CD14-positive monocyte (primary cell): ENCODE measurements around the gene COPS4. TPM values are rescaled to one million over a fixed set of nuclear protein-coding genes. Genes with fewer than 3 reads are reported as not detected.
"Not testable (repeated sequence)": the region's sequence is repeated elsewhere in the genome, so short reads cannot be mapped to it uniquely, and the experiment has no call there.

ENCODE experiments used
- DNase-seq, 3 donors: peaks; one replicate each; pipeline ENCODE4 v3.0.0-alpha.2; 2011 to 2022
- H2AFZ ChIP-seq: 2 replicates; pipeline ENCODE4 v1.6.0; 2012; ENCODE audit warnings: mild to moderate bottlenecking, low read depth, low read length, inconsistent platforms; ENCODE audit not compliant: insufficient read depth, poor library complexity, severe bottlenecking
- H3K27ac ChIP-seq, 2 donors: 1 replicate in 1 of 2; 2 replicates in 1 of 2; pipeline ENCODE4 v1.5.1; 2012 to 2013; ENCODE audit warnings: low read length in 2 of 2, control low read depth in 1 of 2, inconsistent platforms in 1 of 2, low read depth in 1 of 2, mild to moderate bottlenecking in 1 of 2
- H3K27me3 ChIP-seq, 2 donors: one replicate each; pipeline versions ENCODE4 v1.6.0 to v1.6.1; 2011 to 2013; ENCODE audit warnings: low read length in 2 of 2; ENCODE audit not compliant: control insufficient read depth in 2 of 2, insufficient read depth in 2 of 2
- H3K36me3 ChIP-seq, 2 donors: replicated peaks in 1 of 2; 1 replicate in 1 of 2; 2 replicates in 1 of 2; pipeline versions ENCODE4 v1.5.1 to v1.6.1; 2012 to 2013; ENCODE audit warnings: low read length in 2 of 2, control low read depth in 1 of 2, inconsistent platforms in 1 of 2, mild to moderate bottlenecking in 1 of 2; ENCODE audit not compliant: insufficient read depth in 2 of 2, control insufficient read depth in 1 of 2
- H3K4me1 ChIP-seq, 2 donors: 1 replicate in 1 of 2; 2 replicates in 1 of 2; pipeline versions ENCODE4 v1.5.1 to v1.6.1; 2012 to 2013; ENCODE audit warnings: low read length in 2 of 2, control low read depth in 1 of 2, inconsistent platforms in 1 of 2, mild to moderate bottlenecking in 1 of 2, moderate library complexity in 1 of 2; ENCODE audit not compliant: insufficient read depth in 2 of 2, control insufficient read depth in 1 of 2
- H3K4me2 ChIP-seq: replicated peaks from 2 replicates; pipeline ENCODE3; 2012; ENCODE audit warnings: low read length, moderate library complexity, mild to moderate bottlenecking; ENCODE audit not compliant: poor library complexity, severe bottlenecking; ENCODE audit errors: extremely low read depth
- H3K4me3 ChIP-seq, 3 experiments: fragments of 200-600 bp in 1 of 3; sonication (generic) in 1 of 3; replicated peaks in 1 of 3; 1 replicate in 2 of 3; 2 replicates in 1 of 3; pipeline ENCODE4 v1.5.1; 2011 to 2013; ENCODE audit warnings: low read length in 3 of 3, mild to moderate bottlenecking in 3 of 3, control low read depth in 2 of 3, low read depth in 2 of 3, inconsistent platforms in 1 of 3, moderate library complexity in 1 of 3
- H3K79me2 ChIP-seq: 2 replicates; pipeline ENCODE4 v1.6.0; 2012; ENCODE audit warnings: mild to moderate bottlenecking, control low read depth, inconsistent platforms, low read length, moderate library complexity; ENCODE audit not compliant: insufficient read depth
- H3K9ac ChIP-seq: 2 replicates; pipeline ENCODE4 v1.6.0; 2017; ENCODE audit warnings: low read length, mild to moderate bottlenecking; ENCODE audit not compliant: insufficient read depth, poor library complexity, severe bottlenecking
- H3K9me3 ChIP-seq, 2 donors: replicated peaks in 1 of 2; 1 replicate in 1 of 2; 2 replicates in 1 of 2; pipeline versions ENCODE4 v1.5.1 to v1.6.1; 2012 to 2013; ENCODE audit warnings: low read length in 2 of 2, control low read depth in 1 of 2; ENCODE audit not compliant: control insufficient read depth in 1 of 2, insufficient read depth in 1 of 2
- H4K20me1 ChIP-seq: 2 replicates; pipeline ENCODE4 v1.6.0; 2012; ENCODE audit warnings: mild to moderate bottlenecking, low read length, control low read depth, moderate library complexity; ENCODE audit not compliant: insufficient read depth
- H3K27ac Mint-ChIP-seq, 7 donors: one replicate each; pipeline ENCODE4 v1.8.0; 2020; ENCODE audit warnings: mild to moderate bottlenecking in 7 of 7, mixed read lengths in 7 of 7, moderate library complexity in 6 of 7, inconsistent platforms in 2 of 7
- H3K27me3 Mint-ChIP-seq, 3 donors: one replicate each; pipeline ENCODE4 v1.8.0; 2021 to 2022; ENCODE audit warnings: low read depth in 3 of 3, mild to moderate bottlenecking in 3 of 3, mixed read lengths in 3 of 3, moderate library complexity in 3 of 3, inconsistent platforms in 1 of 3
- H3K36me3 Mint-ChIP-seq, 2 donors: one replicate each; pipeline ENCODE4 v1.8.0; 2020; ENCODE audit warnings: mixed read lengths in 2 of 2, inconsistent platforms in 1 of 2, mild to moderate bottlenecking in 1 of 2
- H3K4me1 Mint-ChIP-seq: one replicate; pipeline ENCODE4 v1.8.0; 2020; ENCODE audit warnings: mild to moderate bottlenecking, mixed read lengths
- H3K4me3 Mint-ChIP-seq, 2 donors: one replicate each; pipeline ENCODE4 v1.8.0; 2020; ENCODE audit warnings: mild to moderate bottlenecking in 2 of 2, mixed read lengths in 2 of 2, moderate library complexity in 1 of 2
- H3K9me3 Mint-ChIP-seq, 7 donors: one replicate each; pipeline ENCODE4 v1.8.0; 2020 to 2022; ENCODE audit warnings: mixed read lengths in 7 of 7, mild to moderate bottlenecking in 6 of 7, moderate library complexity in 6 of 7, inconsistent platforms in 2 of 7
- CTCF ChIP-seq: fragments of 200-600 bp; IDR thresholded peaks from one replicate; pipeline ENCODE4 v1.8.0; 2022; ENCODE audit warnings: antibody characterized with exemption, mild to moderate bottlenecking
- WGBS: methylation state at CpG from one replicate; pipeline ENCODE4 v1.1.5; 2013; ENCODE audit warnings: missing lambda C conversion rate; ENCODE audit not compliant: insufficient coverage; 5-methylcytosine and 5-hydroxymethylcytosine counted together
- intact Hi-C, 2 donors: fragments of 100-400 bp; cut with micrococcal nuclease; formaldehyde crosslinking; loops; one replicate each; pipeline versions ENCODE4 v1.15.0 to v1.15.1; 2023
- polyA plus RNA-seq, 3 donors: library from polyadenylated mRNA; depleted of rRNA in 1 of 3; unstranded in 2 of 3; stranded (reverse) in 1 of 3; fragments of 300-500 nt in 2 of 3; fragments of >200 nt in 1 of 3; fragmentation: Illumina TruSeq in 2 of 3; gene quantifications; 1 replicate in 2 of 3; 2 replicates in 1 of 3; pipeline ENCODE4 v1.2.3, GENCODE V29; 2012 to 2021

The COPS4 gene
- polyA plus RNA-seq, 3 donors, result 16.0 to 54.7 (median 54.5) TPM

- no peak overlapping the region for H3K4me2 ChIP-seq
- WGBS, result 58% methylated on average over 4 of the region's 4 CpGs
- H3K79me2 ChIP-seq, result no peaks in the 10 kb centered on the region
- H3K4me3 ChIP-seq, result no peak overlapping the region
- no peak for TF ChIP-seq CTCF
- H3K27me3 ChIP-seq, result no peaks in the 10 kb centered on the region
- no peak for DNase-seq
- peaks cover 25 to 31% of the 10 kb centered on the region in 2 donors for H3K4me1 ChIP-seq
- H2AFZ ChIP-seq, result no peak overlapping the region
- Mint-ChIP-seq H3K36me3 (peaks cover 19 to 23% of the 10 kb centered on the region in 2 donors), H3K4me1 (peaks cover 34% of the 10 kb centered on the region), H3K9me3 (peaks cover 0 to 2% (median 0%) of the 10 kb centered on the region in 7 donors), H3K27me3 (peaks cover 0 to under 1% (median 0%) of the 10 kb centered on the region in 3 donors), H3K4me3 (no peak overlapping the region), H3K27ac (peak overlapping the region in 3 of 7 donors; percentile 45 to 63 (median 56))
- intact Hi-C loops, result no loop called here
- no peaks in the 10 kb centered on the region for H4K20me1 ChIP-seq
- H3K9me3 ChIP-seq, result no peaks in the 10 kb centered on the region
- no peak overlapping the region for H3K9ac ChIP-seq
- peak overlapping the region; percentile 42 to 74 for H3K27ac ChIP-seq
- H3K36me3 ChIP-seq, result peaks cover 6 to 20% of the 10 kb centered on the region in 2 donors
These were observed 47.8 kb downstream of the COPS4 start for GRCh38 chr4:83082777-83083176.

- Histone ChIP-seq H3K36me3 (peaks cover 16 to 31% of the 10 kb centered on the region in 2 donors), H3K4me1 (peaks cover 25 to 31% of the 10 kb centered on the region in 2 donors), H4K20me1 (peaks cover under 1% of the 10 kb centered on the region), H3K27me3 (no peaks in the 10 kb centered on the region), H2AFZ (peak overlapping the region; percentile 57), H3K9me3 (no peaks in the 10 kb centered on the region), H3K27ac (peak overlapping the region; percentile 2 to 74), H3K79me2 (peaks cover 3% of the 10 kb centered on the region), H3K4me3 (peak overlapping the region in 1 of 3 experiments; percentile 20), H3K9ac (no peak overlapping the region), H3K4me2 (peak overlapping the region; percentile 41)
- peaks cover 29 to 30% of the 10 kb centered on the region in 2 donors for H3K36me3 Mint-ChIP-seq
- H3K27ac Mint-ChIP-seq, result peak overlapping the region in 6 of 7 donors; percentile 7 to 78 (median 59)
- no peaks in the 10 kb centered on the region for H3K9me3 Mint-ChIP-seq
- H3K4me3 Mint-ChIP-seq, result no peak overlapping the region
- WGBS, result 78% methylated on average over 4 of the region's 11 CpGs
- DNase-seq, result peak in 2 of 3 donors; percentile 21 to 45
- no peak for TF ChIP-seq CTCF
- no peaks in the 10 kb centered on the region for H3K27me3 Mint-ChIP-seq
- H3K4me1 Mint-ChIP-seq, result peaks cover 36% of the 10 kb centered on the region
- intact Hi-C loops, result no loop called here
These were observed 49.0 kb downstream of the COPS4 start for GRCh38 chr4:83083925-83084475.

GRCh38 chr4:83084956-83085355 lies 50.0 kb downstream of the COPS4 start:
- H3K4me3 Mint-ChIP-seq, result not testable (repeated sequence)
- 95% methylated on average over 4 of the region's 12 CpGs for WGBS

More at GRCh38 chr4:83084956-83085355, 50.0 kb downstream of the COPS4 start:
- Histone ChIP-seq H3K27ac (peak overlapping the region in 1 of 2 donors; percentile 37), H3K4me1 (peaks cover 25 to 39% of the 10 kb centered on the region in 2 donors), H3K36me3 (peaks cover 23 to 41% of the 10 kb centered on the region in 2 donors)
- H3K79me2 ChIP-seq, H4K20me1 ChIP-seq, H3K27me3 ChIP-seq, H3K9ac ChIP-seq, H2AFZ ChIP-seq, DNase-seq, H3K4me3 ChIP-seq, H3K27me3 Mint-ChIP-seq, H3K9me3 ChIP-seq, intact Hi-C loops, H3K4me2 ChIP-seq, H3K9me3 Mint-ChIP-seq: not testable (repeated sequence)
- H3K4me1 Mint-ChIP-seq, result peaks cover 44% of the 10 kb centered on the region
- H3K27ac Mint-ChIP-seq, result peak overlapping the region in 3 of 7 donors; percentile 36 to 65 (median 62)
- H3K36me3 Mint-ChIP-seq, result peaks cover 33 to 40% of the 10 kb centered on the region in 2 donors
